ENCODE results near the gene BFSP2. TPM values are rescaled to one million over a fixed set of nuclear protein-coding genes. Genes with fewer than 3 reads are reported as not detected.

Gene BFSP2
- total and polyA plus RNA-seq, 3 donors from 2014 or later = not detected

GRCh38 chr3:133459400-133459799 is 59.5 kb downstream of the BFSP2 start:
- Histone ChIP-seq H3K4me3 (no peak overlapping the region), H3K27ac (no peak overlapping the region), H3K27me3 (no peaks in the 10 kb centered on the region), H3K4me1 (no peaks in the 10 kb centered on the region), H3K36me3 (ENCODE audit: low read depth, missing control alignments) (no peaks in the 10 kb centered on the region), H3K9me3 (no peaks in the 10 kb centered on the region)
- DNase-seq = no peak
- WGBS, 2 donors = 40 to 52% methylated on average over 5 to 6 of the region's 6 CpGs
- TF ChIP-seq CTCF (IDR thresholded peaks at IDR 0.05) = no peak
- no peak for TF ChIP-seq POLR2A (IDR thresholded peaks at IDR 0.05)
- intact Hi-C loops (cut with DNase I; ENCODE audit: low total_unique reads) = no loop called here

- WGBS, 2 donors = 70% methylated on average over 3 of the region's 3 CpGs
- intact Hi-C loops (cut with DNase I; ENCODE audit: low total_unique reads) = no loop called here
Observed at GRCh38 chr3:133460809-133461208, 61.0 kb downstream of the BFSP2 start.

GRCh38 chr3:133461291-133461690 is 61.4 kb downstream of the BFSP2 start:
- TF ChIP-seq POLR2A (IDR thresholded peaks at IDR 0.05) (no peak), CTCF (IDR thresholded peaks at IDR 0.05) (no peak)
- intact Hi-C loops (cut with DNase I; ENCODE audit: low total_unique reads) = no loop called here
- no peak overlapping the region for H3K27ac ChIP-seq

More at GRCh38 chr3:133460809-133461208, 61.0 kb downstream of the BFSP2 start:
- Histone ChIP-seq H3K9me3 (no peaks in the 10 kb centered on the region), H3K36me3 (ENCODE audit: low read depth, missing control alignments) (no peaks in the 10 kb centered on the region), H3K4me3 (no peak overlapping the region), H3K4me1 (no peaks in the 10 kb centered on the region), H3K27ac (no peak overlapping the region), H3K27me3 (no peaks in the 10 kb centered on the region)
- TF ChIP-seq CTCF (IDR thresholded peaks at IDR 0.05) (no peak), POLR2A (IDR thresholded peaks at IDR 0.05) (no peak)
- DNase-seq = no peak

GRCh38 chr3:133463347-133463860 is 63.5 kb downstream of the BFSP2 start:
- Histone ChIP-seq H3K27me3 (no peaks in the 10 kb centered on the region), H3K4me1 (no peaks in the 10 kb centered on the region), H3K27ac (no peak overlapping the region), H3K9me3 (no peaks in the 10 kb centered on the region), H3K36me3 (ENCODE audit: low read depth, missing control alignments) (no peaks in the 10 kb centered on the region), H3K4me3 (no peak overlapping the region)
- no peak for TF ChIP-seq POLR2A (IDR thresholded peaks at IDR 0.05)
- no peak for TF ChIP-seq CTCF (IDR thresholded peaks at IDR 0.05)
- WGBS, 2 donors = 56 to 57% methylated on average over 8 of the region's 8 CpGs
- intact Hi-C loops (cut with DNase I; ENCODE audit: low total_unique reads) = no loop called here
- DNase-seq = no peak

More at GRCh38 chr3:133461291-133461690, 61.4 kb downstream of the BFSP2 start:
- Histone ChIP-seq H3K9me3 (no peaks in the 10 kb centered on the region), H3K4me1 (no peaks in the 10 kb centered on the region), H3K36me3 (ENCODE audit: low read depth, missing control alignments) (no peaks in the 10 kb centered on the region), H3K4me3 (no peak overlapping the region), H3K27me3 (no peaks in the 10 kb centered on the region)
- WGBS, 2 donors = 55 to 71% methylated on average over 4 of the region's 4 CpGs
- no peak for DNase-seq

GRCh38 chr3:133464573-133464972 is 64.7 kb downstream of the BFSP2 start:
- WGBS, 2 donors = 78 to 93% methylated on average over 1 of the region's 1 CpG
- intact Hi-C loops (cut with DNase I; ENCODE audit: low total_unique reads) = no loop called here
- no peak for DNase-seq
- H3K4me3 ChIP-seq = no peak overlapping the region
- no peaks in the 10 kb centered on the region for H3K9me3 ChIP-seq
- no peaks in the 10 kb centered on the region for H3K36me3 ChIP-seq (ENCODE audit: low read depth, missing control alignments)
- H3K27ac ChIP-seq = no peak overlapping the region
- TF ChIP-seq CTCF (IDR thresholded peaks at IDR 0.05) (peak in 1 of 3 experiments; percentile 36), POLR2A (IDR thresholded peaks at IDR 0.05) (no peak)
- no peaks in the 10 kb centered on the region for H3K27me3 ChIP-seq
- no peaks in the 10 kb centered on the region for H3K4me1 ChIP-seq
